WTC11 (cell line): ENCODE data around the gene GPR162. TPM values are rescaled to one million over a fixed set of nuclear protein-coding genes. Genes with fewer than 3 reads are reported as not detected.

Source experiments
- ATAC-seq: fragments of 200-7000 bp; cut with Tn5 transposase; 2 replicates; pipeline ENCODE4 v1.10.0; 2021; ENCODE audit warnings: mild to moderate bottlenecking, moderate library complexity
- CTCF ChIA-PET: fragments of 300-600 bp; sonication (Branson Sonifier 250); formaldehyde crosslinking; loops from one replicate; lab custom pipeline; 2021; ENCODE audit warnings: antibody characterized with exemption; lab: Charles Lee
- POLR2A ChIA-PET: fragments of 350-600 bp; sonication (Branson Sonifier 250); formaldehyde crosslinking; loops from one replicate; lab custom pipeline; 2021; ENCODE audit warnings: antibody characterized with exemption; lab: Charles Lee
- DNase-seq: peaks from one replicate; pipeline ENCODE4 v3.0.0; 2021; ENCODE audit warnings: low spot score
- H3K27ac Mint-ChIP-seq: 2 replicates; pipeline ENCODE4 v1.8.0; 2021; ENCODE audit warnings: mixed read lengths
- H3K27me3 Mint-ChIP-seq: 2 replicates; pipeline ENCODE4 v1.8.0; 2021; ENCODE audit warnings: low read depth, mild to moderate bottlenecking, moderate library complexity, mixed read lengths
- H3K36me3 Mint-ChIP-seq: 2 replicates; pipeline ENCODE4 v1.8.0; 2021; ENCODE audit warnings: mixed read lengths
- H3K4me1 Mint-ChIP-seq: 2 replicates; pipeline ENCODE4 v1.8.0; 2022; ENCODE audit warnings: mixed read lengths
- H3K4me3 Mint-ChIP-seq: 2 replicates; pipeline ENCODE4 v1.8.0; 2021; ENCODE audit warnings: mild to moderate bottlenecking, moderate library complexity, mixed read lengths
- H3K9me3 Mint-ChIP-seq: 2 replicates; pipeline ENCODE4 v1.8.0; 2021; ENCODE audit warnings: mixed read lengths
- FOXP4 ChIP-seq: sonication (generic); formaldehyde crosslinking; IDR thresholded peaks from 2 replicates; pipeline ENCODE4 v1.8.0; 2022; ENCODE audit warnings: mild to moderate bottlenecking, missing genetic modification reagents
- MYBL2 ChIP-seq: sonication (generic); formaldehyde crosslinking; IDR thresholded peaks from 2 replicates; pipeline ENCODE4 v1.8.1; 2023; ENCODE audit warnings: mild to moderate bottlenecking, moderate library complexity, missing genetic modification reagents
- PRRX2 ChIP-seq: fragments of 250-450 bp; sonication (Bioruptor Pico); IDR thresholded peaks from 2 replicates; pipeline ENCODE4 v1.8.0; 2021; ENCODE audit warnings: mild to moderate bottlenecking
- RORB ChIP-seq: fragments of 250-450 bp; sonication (Bioruptor Pico); IDR thresholded peaks from 2 replicates; pipeline ENCODE4 v1.9.0; 2021; ENCODE audit warnings: mild to moderate bottlenecking
- ZNF138 ChIP-seq: sonication (generic); formaldehyde crosslinking; conservative IDR thresholded peaks from 2 replicates; pipeline ENCODE4 v1.8.1; 2022; ENCODE audit warnings: mild to moderate bottlenecking, moderate library complexity, missing genetic modification reagents
- ZNF396 ChIP-seq: fragments of 250-450 bp; sonication (Bioruptor Pico); IDR thresholded peaks from 2 replicates; pipeline ENCODE4 v1.8.0; 2021; ENCODE audit warnings: mild to moderate bottlenecking, moderate library complexity, borderline replicate concordance
- ZNF423 ChIP-seq: fragments of 250-450 bp; sonication (Bioruptor Pico); IDR thresholded peaks from 2 replicates; pipeline ENCODE4 v2.1.2; 2022; ENCODE audit warnings: mild to moderate bottlenecking, moderate library complexity
- ZNF532 ChIP-seq: fragments of 250-450 bp; sonication (Bioruptor Pico); IDR thresholded peaks from 2 replicates; pipeline ENCODE4 v1.9.0; 2021; ENCODE audit warnings: mild to moderate bottlenecking, borderline replicate concordance
- ZSCAN18 ChIP-seq: fragments of 250-450 bp; sonication (Bioruptor Pico); IDR thresholded peaks from 2 replicates; pipeline ENCODE4 v2.1.2; 2022; ENCODE audit warnings: mild to moderate bottlenecking, moderate library complexity
- total RNA-seq: library from RNA; stranded (reverse); gene quantifications from 3 replicates; pipeline ENCODE4 v1.2.3, GENCODE V29; 2021
- TF ChIP-seq, protein P1 (sequence below): sonication (generic); formaldehyde crosslinking; IDR thresholded peaks from 2 replicates; pipeline ENCODE4 v1.8.1; 2022; ENCODE audit warnings: missing genetic modification reagents, borderline replicate concordance
- TF ChIP-seq, protein P2 (sequence below): sonication (generic); formaldehyde crosslinking; IDR thresholded peaks from 2 replicates; pipeline ENCODE4 v1.8.1; 2022; ENCODE audit warnings: low read depth, missing genetic modification reagents, borderline replicate concordance
- TF ChIP-seq, protein P3 (sequence below): sonication (generic); formaldehyde crosslinking; IDR thresholded peaks from 2 replicates; pipeline ENCODE4 v1.8.0; 2022; ENCODE audit warnings: mild to moderate bottlenecking, missing genetic modification reagents
- TF ChIP-seq, protein P4 (sequence below): sonication (generic); formaldehyde crosslinking; IDR thresholded peaks from 2 replicates; pipeline ENCODE4 v1.8.0; 2022; ENCODE audit warnings: missing genetic modification reagents

The GPR162 gene
- total RNA-seq, 1 experiment from 2014 or later: 7.3 TPM

DNA sequence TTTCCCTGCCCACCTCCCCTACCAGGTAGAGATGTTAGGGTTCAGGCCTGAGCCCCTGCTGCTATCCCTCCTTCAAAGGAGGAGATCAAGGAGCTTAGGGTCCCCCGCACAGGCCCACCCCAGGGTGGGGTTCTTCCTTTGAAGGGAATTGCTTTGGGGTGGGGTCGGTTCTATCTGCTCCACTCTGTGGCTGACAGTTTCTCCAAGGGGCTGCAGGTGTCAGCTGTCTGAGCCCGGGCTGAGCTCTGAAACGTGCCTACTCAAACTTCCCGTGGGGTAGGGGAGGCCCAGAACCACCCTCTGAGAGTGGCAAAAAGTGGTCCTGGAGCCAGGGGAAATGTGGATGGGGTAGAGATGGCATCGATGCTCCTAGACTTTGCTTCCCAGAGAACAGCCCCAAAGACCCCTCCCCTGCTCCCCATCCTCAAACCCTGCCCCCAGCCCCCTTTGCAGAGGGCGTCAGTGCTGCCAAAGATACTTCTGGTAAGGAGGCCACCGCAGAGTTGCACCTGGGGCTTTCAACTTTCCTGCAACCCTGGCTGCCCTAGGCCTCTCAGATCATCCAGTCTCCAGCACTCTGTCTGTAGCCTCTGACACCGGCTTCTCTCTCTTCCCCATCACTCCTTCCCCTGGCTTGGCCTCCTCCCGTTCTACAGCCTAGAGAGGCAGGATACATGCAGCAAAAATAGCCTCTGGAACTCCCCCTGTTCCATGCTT lies 38.6 kb upstream of the GPR162 start:
- DNase-seq (no peak), ATAC-seq (no peak)
- peaks cover 27% of the 10 kb centered on the region for H3K4me1 Mint-ChIP-seq
- H3K27ac Mint-ChIP-seq: no peak overlapping the region
- H3K4me3 Mint-ChIP-seq: no peak overlapping the region
- TF ChIP-seq, protein P1, sequence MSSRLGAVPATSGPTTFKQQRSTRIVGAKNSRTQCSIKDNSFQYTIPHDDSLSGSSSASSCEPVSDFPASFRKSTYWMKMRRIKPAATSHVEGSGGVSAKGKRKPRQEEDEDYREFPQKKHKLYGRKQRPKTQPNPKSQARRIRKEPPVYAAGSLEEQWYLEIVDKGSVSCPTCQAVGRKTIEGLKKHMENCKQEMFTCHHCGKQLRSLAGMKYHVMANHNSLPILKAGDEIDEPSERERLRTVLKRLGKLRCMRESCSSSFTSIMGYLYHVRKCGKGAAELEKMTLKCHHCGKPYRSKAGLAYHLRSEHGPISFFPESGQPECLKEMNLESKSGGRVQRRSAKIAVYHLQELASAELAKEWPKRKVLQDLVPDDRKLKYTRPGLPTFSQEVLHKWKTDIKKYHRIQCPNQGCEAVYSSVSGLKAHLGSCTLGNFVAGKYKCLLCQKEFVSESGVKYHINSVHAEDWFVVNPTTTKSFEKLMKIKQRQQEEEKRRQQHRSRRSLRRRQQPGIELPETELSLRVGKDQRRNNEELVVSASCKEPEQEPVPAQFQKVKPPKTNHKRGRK (CRISPR knock-in tag): no peak
- TF ChIP-seq, protein P2, sequence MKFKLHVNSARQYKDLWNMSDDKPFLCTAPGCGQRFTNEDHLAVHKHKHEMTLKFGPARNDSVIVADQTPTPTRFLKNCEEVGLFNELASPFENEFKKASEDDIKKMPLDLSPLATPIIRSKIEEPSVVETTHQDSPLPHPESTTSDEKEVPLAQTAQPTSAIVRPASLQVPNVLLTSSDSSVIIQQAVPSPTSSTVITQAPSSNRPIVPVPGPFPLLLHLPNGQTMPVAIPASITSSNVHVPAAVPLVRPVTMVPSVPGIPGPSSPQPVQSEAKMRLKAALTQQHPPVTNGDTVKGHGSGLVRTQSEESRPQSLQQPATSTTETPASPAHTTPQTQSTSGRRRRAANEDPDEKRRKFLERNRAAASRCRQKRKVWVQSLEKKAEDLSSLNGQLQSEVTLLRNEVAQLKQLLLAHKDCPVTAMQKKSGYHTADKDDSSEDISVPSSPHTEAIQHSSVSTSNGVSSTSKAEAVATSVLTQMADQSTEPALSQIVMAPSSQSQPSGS: no peak
- TF ChIP-seq RORB (CRISPR knock-in tag) (no peak), FOXP4 (no peak), ZNF423 (CRISPR knock-in tag) (no peak)
- peaks cover 5% of the 10 kb centered on the region for H3K27me3 Mint-ChIP-seq
- ChIA-PET CTCF (interaction anchor here (0.5 to 3.5 kb wide), 4 partner anchors 16 to 52 kb away, joined by 3 to 28 read pairs (median 4); partner anchors contain the start of gene MLF2), POLR2A (interaction anchor here (0.9 to 1.9 kb wide), 2 partner anchors 30 to 46 kb away, joined by 3 to 6 read pairs; partner anchors contain the start of gene MLF2)
- no peaks in the 10 kb centered on the region for H3K9me3 Mint-ChIP-seq
- H3K36me3 Mint-ChIP-seq: no peaks in the 10 kb centered on the region

- no peak for DNase-seq
- CTCF ChIA-PET: interaction anchor here (1.0 to 1.4 kb wide), 2 partner anchors 30 to 47 kb away, joined by 3 read pairs; no protein-coding TSS in a partner anchor
- POLR2A ChIA-PET: interaction anchor here (0.9 kb wide), 1 partner anchor 45 kb away, joined by 3 read pairs; no protein-coding TSS in a partner anchor
- no peak for ATAC-seq
- no peaks in the 10 kb centered on the region for H3K9me3 Mint-ChIP-seq
- H3K27ac Mint-ChIP-seq: no peak overlapping the region
- no peaks in the 10 kb centered on the region for H3K36me3 Mint-ChIP-seq
- no peaks in the 10 kb centered on the region; the same call in none of the 2 replicates for H3K27me3 Mint-ChIP-seq
- H3K4me3 Mint-ChIP-seq: no peak overlapping the region
- peaks cover 19% of the 10 kb centered on the region for H3K4me1 Mint-ChIP-seq
- TF ChIP-seq ZSCAN18 (CRISPR knock-in tag) (no peak), ZNF532 (CRISPR knock-in tag) (no peak), MYBL2 (CRISPR knock-in tag) (no peak), PRRX2 (CRISPR knock-in tag) (no peak), ZNF138 (CRISPR knock-in tag) (no peak), ZNF396 (CRISPR knock-in tag) (no peak)
- TF ChIP-seq, protein P3, sequence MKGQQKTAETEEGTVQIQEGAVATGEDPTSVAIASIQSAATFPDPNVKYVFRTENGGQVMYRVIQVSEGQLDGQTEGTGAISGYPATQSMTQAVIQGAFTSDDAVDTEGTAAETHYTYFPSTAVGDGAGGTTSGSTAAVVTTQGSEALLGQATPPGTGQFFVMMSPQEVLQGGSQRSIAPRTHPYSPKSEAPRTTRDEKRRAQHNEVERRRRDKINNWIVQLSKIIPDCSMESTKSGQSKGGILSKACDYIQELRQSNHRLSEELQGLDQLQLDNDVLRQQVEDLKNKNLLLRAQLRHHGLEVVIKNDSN (CRISPR knock-in tag): no peak
- TF ChIP-seq, protein P1 (CRISPR knock-in tag): no peak
- TF ChIP-seq, protein P4, sequence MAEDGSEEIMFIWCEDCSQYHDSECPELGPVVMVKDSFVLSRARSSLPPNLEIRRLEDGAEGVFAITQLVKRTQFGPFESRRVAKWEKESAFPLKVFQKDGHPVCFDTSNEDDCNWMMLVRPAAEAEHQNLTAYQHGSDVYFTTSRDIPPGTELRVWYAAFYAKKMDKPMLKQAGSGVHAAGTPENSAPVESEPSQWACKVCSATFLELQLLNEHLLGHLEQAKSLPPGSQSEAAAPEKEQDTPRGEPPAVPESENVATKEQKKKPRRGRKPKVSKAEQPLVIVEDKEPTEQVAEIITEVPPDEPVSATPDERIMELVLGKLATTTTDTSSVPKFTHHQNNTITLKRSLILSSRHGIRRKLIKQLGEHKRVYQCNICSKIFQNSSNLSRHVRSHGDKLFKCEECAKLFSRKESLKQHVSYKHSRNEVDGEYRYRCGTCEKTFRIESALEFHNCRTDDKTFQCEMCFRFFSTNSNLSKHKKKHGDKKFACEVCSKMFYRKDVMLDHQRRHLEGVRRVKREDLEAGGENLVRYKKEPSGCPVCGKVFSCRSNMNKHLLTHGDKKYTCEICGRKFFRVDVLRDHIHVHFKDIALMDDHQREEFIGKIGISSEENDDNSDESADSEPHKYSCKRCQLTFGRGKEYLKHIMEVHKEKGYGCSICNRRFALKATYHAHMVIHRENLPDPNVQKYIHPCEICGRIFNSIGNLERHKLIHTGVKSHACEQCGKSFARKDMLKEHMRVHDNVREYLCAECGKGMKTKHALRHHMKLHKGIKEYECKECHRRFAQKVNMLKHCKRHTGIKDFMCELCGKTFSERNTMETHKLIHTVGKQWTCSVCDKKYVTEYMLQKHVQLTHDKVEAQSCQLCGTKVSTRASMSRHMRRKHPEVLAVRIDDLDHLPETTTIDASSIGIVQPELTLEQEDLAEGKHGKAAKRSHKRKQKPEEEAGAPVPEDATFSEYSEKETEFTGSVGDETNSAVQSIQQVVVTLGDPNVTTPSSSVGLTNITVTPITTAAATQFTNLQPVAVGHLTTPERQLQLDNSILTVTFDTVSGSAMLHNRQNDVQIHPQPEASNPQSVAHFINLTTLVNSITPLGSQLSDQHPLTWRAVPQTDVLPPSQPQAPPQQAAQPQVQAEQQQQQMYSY: no peak
Observed at GRCh38 chr12:6783828-6784227, 37.8 kb upstream of the GPR162 start.
